HFF-Myc (cell line): ENCODE measurements around the gene TXLNB.
A peak's percentile ranks its signal among the peaks of the same experiment; 100 is the strongest.
"Not testable (repeated sequence)": the region's sequence is repeated elsewhere in the genome, so short reads cannot be mapped to it uniquely, and the experiment has no call there.

Experiments
- DNase-seq: peaks from one replicate; pipeline ENCODE4 v3.0.0-alpha.2; 2011; ENCODE audit warnings: low read depth; ENCODE audit errors: extremely low read depth
- H3K4me3 ChIP-seq: replicated peaks from 2 replicates; pipeline ENCODE4 v1.5.1; 2011; ENCODE audit warnings: low read depth, mild to moderate bottlenecking, control low read depth, low read length
- TF ChIP-seq, protein P1 (sequence below): IDR thresholded peaks from 2 replicates; pipeline ENCODE4 v1.5.1; 2012; ENCODE audit warnings: mild to moderate bottlenecking, low read depth, low read length, control low read depth; ENCODE audit errors: missing control alignments

Gene TXLNB

DNA sequence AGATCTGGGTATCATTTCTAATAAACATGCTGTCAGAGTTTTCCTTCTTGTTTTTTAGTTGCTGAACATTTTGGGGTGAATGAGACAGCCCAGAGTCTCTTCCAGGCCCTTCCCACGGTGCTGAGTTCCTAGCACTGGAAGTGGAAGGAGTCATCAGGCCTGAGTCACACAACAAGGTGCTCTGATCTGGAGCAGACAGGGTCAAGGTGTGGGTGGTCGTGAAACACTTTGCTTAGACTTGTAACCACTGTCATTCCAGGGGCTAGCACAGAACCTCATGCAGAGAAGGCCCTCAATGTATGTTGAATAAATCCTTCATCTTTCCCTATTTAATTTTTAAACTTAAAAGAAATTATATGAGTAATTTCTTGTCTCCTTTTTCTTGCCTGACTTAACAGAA lies 60.6 kb downstream of the TXLNB start:
- H3K4me3 ChIP-seq: no peak overlapping the region
- no peak for DNase-seq
- TF ChIP-seq, protein P1, sequence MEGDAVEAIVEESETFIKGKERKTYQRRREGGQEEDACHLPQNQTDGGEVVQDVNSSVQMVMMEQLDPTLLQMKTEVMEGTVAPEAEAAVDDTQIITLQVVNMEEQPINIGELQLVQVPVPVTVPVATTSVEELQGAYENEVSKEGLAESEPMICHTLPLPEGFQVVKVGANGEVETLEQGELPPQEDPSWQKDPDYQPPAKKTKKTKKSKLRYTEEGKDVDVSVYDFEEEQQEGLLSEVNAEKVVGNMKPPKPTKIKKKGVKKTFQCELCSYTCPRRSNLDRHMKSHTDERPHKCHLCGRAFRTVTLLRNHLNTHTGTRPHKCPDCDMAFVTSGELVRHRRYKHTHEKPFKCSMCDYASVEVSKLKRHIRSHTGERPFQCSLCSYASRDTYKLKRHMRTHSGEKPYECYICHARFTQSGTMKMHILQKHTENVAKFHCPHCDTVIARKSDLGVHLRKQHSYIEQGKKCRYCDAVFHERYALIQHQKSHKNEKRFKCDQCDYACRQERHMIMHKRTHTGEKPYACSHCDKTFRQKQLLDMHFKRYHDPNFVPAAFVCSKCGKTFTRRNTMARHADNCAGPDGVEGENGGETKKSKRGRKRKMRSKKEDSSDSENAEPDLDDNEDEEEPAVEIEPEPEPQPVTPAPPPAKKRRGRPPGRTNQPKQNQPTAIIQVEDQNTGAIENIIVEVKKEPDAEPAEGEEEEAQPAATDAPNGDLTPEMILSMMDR: no peak

DNA sequence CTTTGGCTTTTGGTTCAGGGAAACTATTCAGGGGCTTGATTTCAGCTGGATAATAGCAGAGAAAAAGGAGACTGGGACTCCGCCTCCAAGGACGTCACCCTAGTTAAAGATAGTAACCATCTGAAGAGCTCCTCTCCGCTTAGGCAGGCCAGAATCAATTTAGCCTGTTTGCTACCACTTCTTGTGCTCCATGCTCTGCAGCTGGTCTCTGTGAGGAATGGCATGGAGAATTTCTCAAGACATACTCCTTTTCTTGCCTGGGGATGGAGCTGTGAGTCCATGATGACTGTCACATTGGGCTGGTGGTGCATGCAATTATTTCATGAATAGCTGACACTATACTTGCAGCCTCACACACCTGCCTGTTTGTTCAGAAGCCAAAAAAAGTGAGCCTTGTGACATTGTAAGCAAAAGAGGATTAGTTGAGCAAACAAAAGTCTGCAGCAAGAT lies 61.4 kb downstream of the TXLNB start:
- no peak overlapping the region for H3K4me3 ChIP-seq
- TF ChIP-seq, protein P1: no peak
- DNase-seq: no peak

DNA sequence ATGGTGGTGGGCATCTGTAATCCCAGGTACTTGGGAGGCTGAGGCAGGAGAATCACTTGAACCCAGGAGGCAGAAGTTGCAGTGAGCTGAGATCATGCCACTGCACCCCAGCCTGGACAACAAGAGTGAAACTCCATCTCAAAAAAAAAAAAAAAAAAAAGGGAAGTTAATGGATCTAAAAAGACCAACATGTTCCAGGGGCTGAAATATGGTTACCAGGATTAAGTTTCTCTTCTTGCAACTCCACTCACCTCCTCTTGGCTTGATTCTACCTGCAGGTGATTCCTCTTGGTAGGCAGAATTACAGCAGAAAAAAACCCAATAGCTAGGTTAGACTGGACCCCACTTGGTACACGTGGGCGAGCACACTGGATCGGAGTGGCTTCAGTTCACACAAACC lies 63.4 kb downstream of the TXLNB start:
- DNase-seq: not testable (repeated sequence)

DNA sequence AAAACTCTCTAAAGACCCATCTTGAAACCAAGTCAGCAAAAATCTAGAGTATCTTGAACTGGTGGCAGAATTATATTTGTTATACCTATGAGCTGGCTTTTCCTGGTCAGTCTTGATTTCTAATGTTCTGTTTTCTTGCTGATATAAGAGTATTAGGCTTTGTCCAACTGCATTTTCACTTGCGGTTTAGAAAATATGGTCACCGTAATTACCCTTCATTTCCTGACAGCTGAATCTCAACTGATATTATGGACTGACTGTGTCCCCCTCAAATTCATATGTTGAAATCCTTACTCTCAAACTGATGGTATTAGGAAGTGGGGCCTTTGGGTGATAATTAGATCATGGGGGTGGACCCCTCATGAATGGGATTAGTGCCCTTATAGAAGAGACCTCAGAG lies 72.1 kb downstream of the TXLNB start:
- DNase-seq: no peak
- TF ChIP-seq, protein P1: no peak
- H3K4me3 ChIP-seq: no peak overlapping the region

More for the DNA sequence above, 63.4 kb downstream of the TXLNB start:
- not testable (repeated sequence) for H3K4me3 ChIP-seq

DNA sequence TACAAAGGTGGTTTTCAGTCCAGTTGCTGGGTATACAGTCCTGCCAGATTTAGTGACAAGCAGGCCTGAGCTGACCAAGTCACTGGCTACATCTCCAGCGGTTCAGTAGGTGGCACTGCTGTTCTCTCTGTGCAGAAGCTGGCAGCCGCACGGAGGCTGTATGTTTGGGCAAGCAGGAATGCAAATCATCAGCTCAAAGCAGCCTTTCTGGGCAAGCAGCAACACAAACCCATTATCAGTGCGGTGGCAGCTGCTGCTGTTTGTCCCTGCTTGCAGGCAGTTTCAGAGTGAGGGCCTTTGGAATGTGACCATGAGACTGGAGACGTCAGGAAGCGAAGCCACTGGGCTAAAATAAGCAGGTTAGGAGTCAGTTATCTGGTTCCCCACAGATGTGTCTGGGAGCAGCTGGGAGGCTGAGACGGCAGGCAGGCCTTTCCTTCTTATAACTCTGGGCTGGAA lies 72.5 kb downstream of the TXLNB start:
- no peak overlapping the region for H3K4me3 ChIP-seq
- TF ChIP-seq, protein P1: peak; percentile 84
- peak; percentile 80 for DNase-seq

DNA sequence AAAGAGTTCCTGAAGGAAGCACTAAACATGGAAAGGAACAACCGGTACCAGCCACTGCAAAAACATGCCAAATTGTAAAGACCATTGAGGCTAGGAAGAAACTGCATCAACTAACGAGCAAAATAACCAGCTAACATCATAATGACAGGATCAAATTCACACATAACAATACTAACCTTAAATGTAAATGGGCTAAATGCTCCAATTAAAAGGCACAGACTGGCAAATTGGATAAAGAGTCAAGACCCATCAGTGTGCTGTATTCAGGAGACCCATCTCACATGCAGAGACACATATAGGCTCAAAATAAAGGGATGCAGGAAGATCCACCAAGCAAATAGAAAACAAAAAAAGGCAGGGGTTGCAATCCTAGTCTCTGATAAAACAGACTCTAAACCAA lies 79.3 kb downstream of the TXLNB start:
- H3K4me3 ChIP-seq, DNase-seq: not testable (repeated sequence)

DNA sequence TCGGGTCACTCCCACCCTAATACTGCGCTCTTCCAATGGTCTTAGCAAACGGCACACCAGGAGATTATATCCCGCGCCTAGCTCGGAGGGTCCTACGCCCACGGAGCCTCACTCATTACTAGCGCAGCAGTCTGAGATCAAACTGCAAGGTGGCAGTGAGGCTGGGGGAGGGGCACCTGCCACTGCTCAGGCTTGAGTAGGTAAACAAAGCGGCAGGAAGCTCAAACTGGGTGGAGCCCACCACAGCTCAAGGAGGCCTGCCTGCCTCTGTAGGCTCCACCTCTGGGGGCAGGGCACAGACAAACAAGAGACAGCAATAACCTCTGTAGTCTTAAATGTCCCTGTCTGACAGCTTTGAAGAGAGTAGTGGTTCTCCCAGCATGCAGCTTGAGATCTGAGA lies 81.0 kb downstream of the TXLNB start:
- not testable (repeated sequence) for H3K4me3 ChIP-seq, DNase-seq

DNA sequence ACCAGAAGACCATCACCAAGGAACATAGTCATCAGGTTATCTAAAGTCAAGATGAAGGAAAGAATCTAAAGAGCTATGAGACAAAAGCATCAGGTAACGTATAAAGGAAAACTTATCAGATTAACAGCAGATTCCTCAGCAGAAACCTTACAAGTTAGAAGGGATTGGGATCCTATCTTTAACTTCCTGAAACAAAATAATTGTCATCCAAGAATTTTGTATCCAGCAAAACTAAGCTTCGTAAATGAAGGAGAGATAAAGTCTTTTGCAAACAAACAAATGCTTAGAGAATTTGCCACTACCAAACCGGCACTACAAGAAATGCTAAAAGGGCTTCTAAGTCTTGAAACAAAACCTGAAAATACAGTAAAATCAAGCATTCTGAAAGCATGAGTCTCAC lies 86.0 kb downstream of the TXLNB start:
- DNase-seq: no peak
- H3K4me3 ChIP-seq: no peak overlapping the region
- TF ChIP-seq, protein P1: no peak

DNA sequence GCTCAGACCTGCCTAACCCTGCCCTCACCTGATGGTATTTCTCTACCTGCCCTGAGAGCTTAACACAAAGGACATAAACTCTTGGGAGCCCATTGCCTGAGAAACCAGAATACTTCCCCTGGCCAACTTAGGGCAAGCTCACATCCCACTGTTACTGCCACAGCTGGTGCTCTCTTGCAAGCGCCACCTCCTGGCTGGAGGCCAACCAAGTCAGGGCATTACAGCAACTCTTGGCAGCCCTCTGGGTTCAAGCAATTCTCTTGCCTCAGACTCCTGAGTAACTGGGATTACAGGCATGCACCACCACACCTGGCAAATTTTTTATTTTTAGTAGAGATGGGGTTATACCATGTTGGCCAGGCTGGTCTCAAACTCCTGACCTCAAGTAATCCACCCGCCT lies 86.8 kb downstream of the TXLNB start:
- no peak overlapping the region for H3K4me3 ChIP-seq
- TF ChIP-seq, protein P1: no peak
- no peak for DNase-seq
